ENCODE data around the gene PRR5L.

GRCh38 chr11:36361901-36362391 is 65.9 kb downstream of the PRR5L start:
- no peak for TF ChIP-seq ZBTB48 (tag by site-specific recombination; IDR thresholded peaks at IDR 0.05)
- no peak for TF ChIP-seq ZBTB1 (tag by site-specific recombination; IDR thresholded peaks at IDR 0.05)
- no peak for TF ChIP-seq TRIM28 (IDR thresholded peaks at IDR 0.05; ENCODE audit: borderline replicate concordance, low read length)
- no peak for TF ChIP-seq CTCF (tag by site-specific recombination; IDR thresholded peaks at IDR 0.05)
- TF ChIP-seq ZNF555 (tag by site-specific recombination; conservative IDR thresholded peaks at IDR 0.05): no peak
- TF ChIP-seq ZNF658 (tag by site-specific recombination; IDR thresholded peaks at IDR 0.05): no peak
- TF ChIP-seq ZNF768 (tag by site-specific recombination; IDR thresholded peaks at IDR 0.05): no peak
- no peak for TF ChIP-seq ZNF280D (tag by site-specific recombination; IDR thresholded peaks at IDR 0.05)

Measured in HEK293 (cell line).